Lung (tissue), 12 donors: ENCODE results near the gene RHBDD3. TPM values are rescaled to one million over a fixed set of nuclear protein-coding genes. Genes with fewer than 3 reads are reported as not detected.
A peak's percentile ranks its signal among the peaks of the same experiment; 100 is the strongest.

ENCODE experiments used
- ATAC-seq: fragments of 200-7000 bp; cut with Tn5 transposase; one replicate; pipeline ENCODE4 v1.9.1; 2020; ENCODE audit warnings: moderate number of reproducible peaks; ENCODE audit not compliant: insufficient read depth, low FRiP score
- DNase-seq, 3 donors: peaks; one replicate each; pipeline ENCODE4 v3.0.0-alpha.2; 2013 to 2017
- H3K27ac ChIP-seq, 2 donors: one replicate each; pipeline ENCODE4 v1.5.1; 2013; ENCODE audit warnings: mild to moderate bottlenecking in 2 of 2, moderate library complexity in 2 of 2, control low read depth in 1 of 2, inconsistent platforms in 1 of 2, low read depth in 1 of 2, low read length in 1 of 2
- H3K27me3 ChIP-seq, 3 donors: one replicate each; pipeline ENCODE4 v1.5.1; 2013; ENCODE audit warnings: low read length in 2 of 3; ENCODE audit not compliant: control insufficient read depth in 3 of 3, insufficient read depth in 3 of 3
- H3K36me3 ChIP-seq, 4 donors: one replicate each; pipeline ENCODE4 v1.5.1; 2013; ENCODE audit warnings: low read length in 4 of 4, mild to moderate bottlenecking in 1 of 4, moderate library complexity in 1 of 4; ENCODE audit not compliant: control insufficient read depth in 4 of 4, insufficient read depth in 4 of 4
- H3K4me1 ChIP-seq, 5 donors: one replicate each; pipeline ENCODE4 v1.5.1; 2013; ENCODE audit warnings: low read length in 5 of 5, mild to moderate bottlenecking in 2 of 5, moderate library complexity in 1 of 5; ENCODE audit not compliant: control insufficient read depth in 5 of 5, insufficient read depth in 5 of 5
- H3K4me3 ChIP-seq: one replicate; pipeline ENCODE4 v1.5.1; 2013; ENCODE audit warnings: mild to moderate bottlenecking, control low read depth, moderate library complexity
- H3K9ac ChIP-seq, 2 donors: one replicate each; pipeline ENCODE4 v1.5.1; 2013; ENCODE audit warnings: low read length in 2 of 2, control low read depth in 1 of 2; ENCODE audit not compliant: insufficient read depth in 1 of 2
- H3K9me3 ChIP-seq, 4 donors: one replicate each; pipeline ENCODE4 v1.5.1; 2013; ENCODE audit warnings: low read length in 3 of 4, mild to moderate bottlenecking in 1 of 4, moderate library complexity in 1 of 4; ENCODE audit not compliant: control insufficient read depth in 4 of 4, insufficient read depth in 3 of 4
- WGBS, 2 donors: extraction: QIAGEN DNeasy Blood & Tissue Kit; methylation state at CpG; one replicate each; pipeline ENCODE4 v1.1.7; 2013; 5-methylcytosine and 5-hydroxymethylcytosine counted together
- polyA plus RNA-seq, 2 donors: library from polyadenylated mRNA; stranded (reverse); fragments of 200-250 nt; gene quantifications; one replicate each; pipeline ENCODE4 v1.2.1, GENCODE V29; 2013
- total RNA-seq, 2 donors: library from RNA; depleted of rRNA in 1 of 2; stranded (reverse); fragments of >200 nt in 1 of 2; gene quantifications; one replicate each; pipeline ENCODE4 v1.2.1, GENCODE V29; 2014 to 2021
- TF ChIP-seq, protein P1 (sequence below): IDR thresholded peaks from 2 replicates; pipeline ENCODE4 v1.5.1; 2012; ENCODE audit warnings: mild to moderate bottlenecking; ENCODE audit errors: control extremely low read depth, extremely low read depth
- donor health status: control.
- donor health status: control.
- donor health status: Bipolar disorder and iron deficiency.
- donor health status: healthy.
- donor health status: DM: yes; HTN: yes; CAD: no.

RHBDD3 gene
- total and polyA plus RNA-seq, 4 donors = 14.2 to 38.2 (median 32.8) TPM

DNA sequence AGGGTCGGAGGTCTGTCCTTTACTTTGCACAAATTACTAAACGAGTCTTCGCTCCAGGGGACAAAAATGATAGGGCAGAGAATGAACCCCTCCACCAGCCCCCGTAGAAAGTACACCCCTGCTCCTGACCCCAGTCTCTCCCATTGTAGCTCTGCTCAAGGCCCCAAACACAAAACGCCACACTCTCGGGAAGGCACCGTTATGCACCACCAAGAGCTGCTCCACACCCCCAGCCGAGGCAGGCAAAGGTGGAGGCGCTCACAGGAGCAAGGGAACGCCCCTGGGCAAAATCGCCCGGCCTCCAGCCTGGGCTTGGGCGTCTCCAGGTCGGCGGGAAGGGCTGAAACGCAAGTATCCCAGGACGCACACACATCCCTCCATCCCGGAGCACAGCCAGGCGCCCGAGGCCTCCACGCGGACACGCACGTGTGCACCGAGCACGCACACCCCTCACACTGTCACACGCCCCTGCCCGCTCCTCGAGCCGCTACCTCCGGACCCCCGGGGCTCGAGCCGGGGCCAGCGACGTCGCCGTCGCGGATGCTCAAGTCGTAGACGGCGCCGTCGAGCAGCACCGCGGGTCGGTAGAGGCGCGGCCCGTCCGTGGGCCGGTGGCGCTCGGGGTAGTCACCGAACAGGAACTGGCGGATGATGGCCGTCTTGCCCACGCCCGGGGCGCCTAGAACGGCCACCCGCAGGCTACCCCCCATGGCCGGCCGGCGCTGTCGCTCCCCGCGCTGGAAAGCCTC is 46.9 kb upstream of the RHBDD3 start:
- no peak overlapping the region for H3K27ac ChIP-seq
- H3K9ac ChIP-seq = no peak overlapping the region
- peaks cover 0 to 4% (median 2%) of the 10 kb centered on the region in 4 donors for H3K36me3 ChIP-seq
- TF ChIP-seq, protein P1, sequence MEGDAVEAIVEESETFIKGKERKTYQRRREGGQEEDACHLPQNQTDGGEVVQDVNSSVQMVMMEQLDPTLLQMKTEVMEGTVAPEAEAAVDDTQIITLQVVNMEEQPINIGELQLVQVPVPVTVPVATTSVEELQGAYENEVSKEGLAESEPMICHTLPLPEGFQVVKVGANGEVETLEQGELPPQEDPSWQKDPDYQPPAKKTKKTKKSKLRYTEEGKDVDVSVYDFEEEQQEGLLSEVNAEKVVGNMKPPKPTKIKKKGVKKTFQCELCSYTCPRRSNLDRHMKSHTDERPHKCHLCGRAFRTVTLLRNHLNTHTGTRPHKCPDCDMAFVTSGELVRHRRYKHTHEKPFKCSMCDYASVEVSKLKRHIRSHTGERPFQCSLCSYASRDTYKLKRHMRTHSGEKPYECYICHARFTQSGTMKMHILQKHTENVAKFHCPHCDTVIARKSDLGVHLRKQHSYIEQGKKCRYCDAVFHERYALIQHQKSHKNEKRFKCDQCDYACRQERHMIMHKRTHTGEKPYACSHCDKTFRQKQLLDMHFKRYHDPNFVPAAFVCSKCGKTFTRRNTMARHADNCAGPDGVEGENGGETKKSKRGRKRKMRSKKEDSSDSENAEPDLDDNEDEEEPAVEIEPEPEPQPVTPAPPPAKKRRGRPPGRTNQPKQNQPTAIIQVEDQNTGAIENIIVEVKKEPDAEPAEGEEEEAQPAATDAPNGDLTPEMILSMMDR = no peak
- peaks cover 0 to 29% (median 6%) of the 10 kb centered on the region in 5 donors for H3K4me1 ChIP-seq
- H3K9me3 ChIP-seq = no peaks in the 10 kb centered on the region
- H3K4me3 ChIP-seq = peak overlapping the region; percentile 14
- ATAC-seq (no peak), DNase-seq (no peak)
- WGBS, 2 donors = 3 to 4% methylated on average over 68 to 69 of the region's 69 CpGs
- peaks cover 0 to 36% (median 35%) of the 10 kb centered on the region in 3 donors for H3K27me3 ChIP-seq

DNA sequence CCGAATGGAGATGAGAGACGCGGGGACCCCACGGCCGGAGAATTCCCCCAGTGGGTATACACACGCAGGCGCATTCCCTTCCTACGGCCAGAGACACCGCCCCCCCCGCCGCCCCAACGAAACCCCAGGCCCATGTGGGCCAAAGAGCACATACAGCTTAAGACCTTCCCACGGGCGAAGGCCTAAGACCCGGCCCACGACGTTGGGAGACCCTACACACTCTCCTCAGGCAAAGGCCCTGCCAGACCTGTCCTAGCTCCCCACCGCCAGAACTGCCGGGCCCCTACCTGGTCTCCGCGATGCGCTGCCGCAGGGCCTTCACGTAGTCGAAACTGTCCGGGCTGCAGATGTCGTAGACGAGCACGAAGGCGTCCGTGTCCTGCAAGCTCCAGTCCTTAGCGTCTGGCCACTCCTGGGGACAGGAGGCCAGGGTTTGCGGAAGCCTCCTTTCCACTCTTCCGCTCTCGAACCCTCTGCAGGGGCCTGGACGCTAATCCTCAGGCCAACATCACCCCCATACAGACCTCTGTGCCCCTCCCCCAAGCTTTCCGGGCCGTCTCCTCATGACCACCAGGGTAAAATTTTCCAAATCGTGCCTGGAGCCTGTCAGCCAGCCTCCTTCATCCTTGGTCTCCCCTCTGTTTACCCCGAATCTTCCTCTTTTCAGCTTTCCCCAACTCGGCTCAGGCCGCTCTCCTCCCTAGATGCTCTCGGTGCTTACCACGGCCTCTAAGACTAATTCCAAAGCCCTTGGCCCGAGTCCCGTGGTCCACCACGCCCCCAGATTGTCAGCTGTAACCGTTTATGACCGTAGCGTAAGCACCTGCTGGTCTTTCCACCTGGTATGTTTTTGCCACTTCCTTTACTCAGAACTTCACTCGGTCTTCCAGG is 46.0 kb upstream of the RHBDD3 start:
- Histone ChIP-seq H3K27ac (no peak overlapping the region), H3K9ac (no peak overlapping the region)
- no peak for DNase-seq

DNA sequence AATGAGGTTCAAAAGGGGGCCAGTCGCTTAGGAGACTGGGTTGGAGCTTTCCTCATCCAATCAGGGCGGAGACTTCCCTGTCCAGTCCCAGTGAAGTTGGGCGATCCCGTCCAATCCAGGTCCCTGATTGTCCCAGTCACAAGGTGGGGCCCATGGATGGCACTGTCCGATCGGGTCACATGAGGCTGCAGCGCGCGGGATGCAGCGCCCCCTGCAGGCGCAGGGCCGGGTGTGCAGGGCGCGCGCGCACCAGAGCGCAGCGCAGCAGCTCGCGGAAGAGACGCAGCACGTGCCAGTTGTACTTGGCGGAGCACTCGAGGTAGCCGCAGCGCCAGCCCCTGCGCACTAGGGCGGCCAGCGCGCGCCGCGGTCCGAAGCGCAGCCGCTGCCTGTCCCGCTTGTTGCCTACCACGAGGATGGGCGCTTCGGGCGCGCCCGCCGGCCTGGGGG is 45.4 kb upstream of the RHBDD3 start:
- Histone ChIP-seq H3K27ac (no peak overlapping the region), H3K4me3 (no peak overlapping the region), H3K4me1 (peaks cover 0 to 43% (median 6%) of the 10 kb centered on the region in 5 donors), H3K27me3 (peaks cover 0 to 36% (median 35%) of the 10 kb centered on the region in 3 donors), H3K9ac (no peak overlapping the region), H3K36me3 (peaks cover 0 to 4% (median 2%) of the 10 kb centered on the region in 4 donors), H3K9me3 (no peaks in the 10 kb centered on the region)
- DNase-seq (peak; percentile 57 to 71 (median 63)), ATAC-seq (no peak)
- TF ChIP-seq, protein P1 = no peak
- 15 to 19% methylated on average over 29 to 44 of the region's 44 CpGs for WGBS, 2 donors

More for the DNA sequence above, 46.0 kb upstream of the RHBDD3 start:
- 25 to 26% methylated on average over 50 to 51 of the region's 51 CpGs for WGBS, 2 donors
- H3K9me3 ChIP-seq = no peaks in the 10 kb centered on the region
- H3K4me3 ChIP-seq = no peak overlapping the region
- H3K27me3 ChIP-seq = peaks cover 0 to 36% (median 35%) of the 10 kb centered on the region in 3 donors
- H3K36me3 ChIP-seq = peaks cover 0 to 4% (median 2%) of the 10 kb centered on the region in 4 donors
- no peak for ATAC-seq
- H3K4me1 ChIP-seq = peaks cover 0 to 37% (median 6%) of the 10 kb centered on the region in 5 donors
- TF ChIP-seq, protein P1 = no peak
